ENCODE measurements around the gene OASL.
"Not testable (repeated sequence)": the region's sequence is repeated elsewhere in the genome, so short reads cannot be mapped to it uniquely, and the experiment has no call there.

The OASL gene

GRCh38 chr12:121038861-121039668 lies at the start of gene OASL:
Gene OASL, minus strand, starts transcription at chr12:121039246. Its CDS starts 275 bp downstream, at chr12:121038971.
- no peaks in the 10 kb centered on the region for H3K4me1 ChIP-seq (ENCODE audit: insufficient read depth, low read length)
- no peaks in the 10 kb centered on the region for H3K36me3 ChIP-seq (ENCODE audit: insufficient read depth, low read length)
- H3K4me3 ChIP-seq (ENCODE audit: low read length), result no peak within 1 kb of the TSS
- no peaks in the 10 kb centered on the region for H3K9me3 ChIP-seq (ENCODE audit: low read length)
- no peak within 1 kb of the TSS for H2AFZ ChIP-seq (ENCODE audit: low read depth, low read length)
- peaks cover 3% of the 10 kb centered on the region for H3K27me3 ChIP-seq (ENCODE audit: insufficient read depth, low read length)

- H3K4me1 ChIP-seq (ENCODE audit: insufficient read depth, low read length), result peaks cover 15% of the 10 kb centered on the region
- no peaks in the 10 kb centered on the region for H3K9me3 ChIP-seq (ENCODE audit: low read length)
- no peaks in the 10 kb centered on the region for H3K27me3 ChIP-seq (ENCODE audit: insufficient read depth, low read length)
- H3K36me3 ChIP-seq (ENCODE audit: insufficient read depth, low read length), result no peaks in the 10 kb centered on the region
- H3K4me3 ChIP-seq (ENCODE audit: low read length), result no peak overlapping the region
- no peak overlapping the region for H2AFZ ChIP-seq (ENCODE audit: low read depth, low read length)
These were observed 49.1 kb upstream of the OASL start for GRCh38 chr12:121088195-121088585.

- no peaks in the 10 kb centered on the region for H3K36me3 ChIP-seq (ENCODE audit: insufficient read depth, low read length)
- no peak overlapping the region for H2AFZ ChIP-seq (ENCODE audit: low read depth, low read length)
- no peaks in the 10 kb centered on the region for H3K27me3 ChIP-seq (ENCODE audit: insufficient read depth, low read length)
- no peaks in the 10 kb centered on the region for H3K9me3 ChIP-seq (ENCODE audit: low read length)
- no peak overlapping the region for H3K4me3 ChIP-seq (ENCODE audit: low read length)
- H3K4me1 ChIP-seq (ENCODE audit: insufficient read depth, low read length), result peaks cover 15% of the 10 kb centered on the region
These were observed 48.6 kb upstream of the OASL start for GRCh38 chr12:121087467-121088194.

GRCh38 chr12:121086781-121087295 lies 47.8 kb upstream of the OASL start:
- Histone ChIP-seq H3K36me3 (ENCODE audit: insufficient read depth, low read length) (no peaks in the 10 kb centered on the region), H3K27me3 (ENCODE audit: insufficient read depth, low read length) (no peaks in the 10 kb centered on the region), H3K4me1 (ENCODE audit: insufficient read depth, low read length) (peaks cover 15% of the 10 kb centered on the region), H3K9me3 (ENCODE audit: low read length) (no peaks in the 10 kb centered on the region), H3K4me3 (ENCODE audit: low read length) (no peak overlapping the region), H2AFZ (ENCODE audit: low read depth, low read length) (no peak overlapping the region)

GRCh38 chr12:121085506-121086353 lies 46.7 kb upstream of the OASL start:
- peaks cover 5% of the 10 kb centered on the region for H3K4me1 ChIP-seq (ENCODE audit: insufficient read depth, low read length)
- no peaks in the 10 kb centered on the region for H3K27me3 ChIP-seq (ENCODE audit: insufficient read depth, low read length)
- H3K36me3 ChIP-seq (ENCODE audit: insufficient read depth, low read length), result no peaks in the 10 kb centered on the region
- no peak overlapping the region for H3K4me3 ChIP-seq (ENCODE audit: low read length)
- H3K9me3 ChIP-seq (ENCODE audit: low read length), result no peaks in the 10 kb centered on the region
- no peak overlapping the region for H2AFZ ChIP-seq (ENCODE audit: low read depth, low read length)

GRCh38 chr12:121085069-121085468 lies 46.0 kb upstream of the OASL start:
- Histone ChIP-seq H3K9me3 (ENCODE audit: low read length) (no peaks in the 10 kb centered on the region), H2AFZ (ENCODE audit: low read depth, low read length) (no peak overlapping the region), H3K4me3 (ENCODE audit: low read length) (no peak overlapping the region), H3K27me3 (ENCODE audit: insufficient read depth, low read length) (peaks cover under 1% of the 10 kb centered on the region), H3K4me1 (ENCODE audit: insufficient read depth, low read length) (peaks cover 5% of the 10 kb centered on the region), H3K36me3 (ENCODE audit: insufficient read depth, low read length) (no peaks in the 10 kb centered on the region)

GRCh38 chr12:121084229-121084628 lies 45.2 kb upstream of the OASL start:
- Histone ChIP-seq H3K4me1 (ENCODE audit: insufficient read depth, low read length) (peaks cover 5% of the 10 kb centered on the region), H3K36me3 (ENCODE audit: insufficient read depth, low read length) (no peaks in the 10 kb centered on the region), H3K9me3 (ENCODE audit: low read length) (no peaks in the 10 kb centered on the region), H3K27me3 (ENCODE audit: insufficient read depth, low read length) (peaks cover 2% of the 10 kb centered on the region), H3K4me3 (ENCODE audit: low read length) (no peak overlapping the region), H2AFZ (ENCODE audit: low read depth, low read length) (no peak overlapping the region)

- Histone ChIP-seq H3K4me3 (ENCODE audit: low read length) (no peak overlapping the region), H3K9me3 (ENCODE audit: low read length) (no peaks in the 10 kb centered on the region), H3K27me3 (ENCODE audit: insufficient read depth, low read length) (peaks cover 2% of the 10 kb centered on the region), H3K4me1 (ENCODE audit: insufficient read depth, low read length) (peaks cover 5% of the 10 kb centered on the region), H2AFZ (ENCODE audit: low read depth, low read length) (no peak overlapping the region), H3K36me3 (ENCODE audit: insufficient read depth, low read length) (no peaks in the 10 kb centered on the region)
These were observed 41.9 kb upstream of the OASL start for GRCh38 chr12:121080909-121081308.

GRCh38 chr12:121079736-121080272 lies 40.8 kb upstream of the OASL start:
- Histone ChIP-seq H2AFZ (ENCODE audit: low read depth, low read length) (no peak overlapping the region), H3K4me3 (ENCODE audit: low read length) (no peak overlapping the region), H3K27me3 (ENCODE audit: insufficient read depth, low read length) (peaks cover 2% of the 10 kb centered on the region), H3K4me1 (ENCODE audit: insufficient read depth, low read length) (peaks cover 2% of the 10 kb centered on the region), H3K9me3 (ENCODE audit: low read length) (no peaks in the 10 kb centered on the region), H3K36me3 (ENCODE audit: insufficient read depth, low read length) (no peaks in the 10 kb centered on the region)

GRCh38 chr12:121077440-121077839 lies 38.4 kb upstream of the OASL start:
- H3K27me3 ChIP-seq (ENCODE audit: insufficient read depth, low read length); H3K4me1 ChIP-seq (ENCODE audit: insufficient read depth, low read length); H3K9me3 ChIP-seq (ENCODE audit: low read length); H3K4me3 ChIP-seq (ENCODE audit: low read length); H2AFZ ChIP-seq (ENCODE audit: low read depth, low read length); H3K36me3 ChIP-seq (ENCODE audit: insufficient read depth, low read length): not testable (repeated sequence)

GRCh38 chr12:121075911-121076310 lies 36.9 kb upstream of the OASL start:
- not testable (repeated sequence) for H3K36me3 ChIP-seq (ENCODE audit: insufficient read depth, low read length)

GRCh38 chr12:121072147-121072546 lies 33.1 kb upstream of the OASL start:
- no peak overlapping the region for H3K4me3 ChIP-seq (ENCODE audit: low read length)
- no peak overlapping the region for H2AFZ ChIP-seq (ENCODE audit: low read depth, low read length)
- H3K9me3 ChIP-seq (ENCODE audit: low read length), result peaks cover 7% of the 10 kb centered on the region
- peaks cover 2% of the 10 kb centered on the region for H3K27me3 ChIP-seq (ENCODE audit: insufficient read depth, low read length)
- no peaks in the 10 kb centered on the region for H3K4me1 ChIP-seq (ENCODE audit: insufficient read depth, low read length)
- no peaks in the 10 kb centered on the region for H3K36me3 ChIP-seq (ENCODE audit: insufficient read depth, low read length)

More at GRCh38 chr12:121075911-121076310, 36.9 kb upstream of the OASL start:
- not testable (repeated sequence) for H3K4me1 ChIP-seq (ENCODE audit: insufficient read depth, low read length); H3K9me3 ChIP-seq (ENCODE audit: low read length); H3K4me3 ChIP-seq (ENCODE audit: low read length); H3K27me3 ChIP-seq (ENCODE audit: insufficient read depth, low read length); H2AFZ ChIP-seq (ENCODE audit: low read depth, low read length)

Data from neuron (in vitro differentiated cells).